Measurements from ENCODE around the gene RPN2. TPM values are rescaled to one million over a fixed set of nuclear protein-coding genes. Genes with fewer than 3 reads are reported as not detected.

RPN2 gene
- total and polyA plus RNA-seq, 2 donors (not counting 3 experiments of a cell fraction or from before 2014, with no cell fraction given), result 283 to 530 TPM

GRCh38 chr20:37131486-37131885 is 47.6 kb upstream of the RPN2 start:
- Histone ChIP-seq H3K9me1 (replicated peaks; ENCODE audit: control insufficient read depth, extremely low read depth, insufficient read depth, low read length) (no peaks in the 10 kb centered on the region), H3K36me3 (ENCODE audit: control insufficient read depth in 2 of 2, extremely low read depth in 1 of 2, insufficient read depth in 2 of 2, low read length in 2 of 2) (no peaks in the 10 kb centered on the region), H3K27ac (ENCODE audit: insufficient read depth, low read depth, low read length) (no peak overlapping the region), H3K9me3 (replicated peaks; ENCODE audit: control insufficient read depth, insufficient read depth, low read length) (no peaks in the 10 kb centered on the region), H3K79me2 (ENCODE audit: control insufficient read depth, insufficient read depth, low read length) (no peaks in the 10 kb centered on the region), H3K9ac (replicated peaks; ENCODE audit: extremely low read depth, insufficient read depth, low read length) (no peak overlapping the region), H3K4me3 (replicated peaks in 1 of 3; ENCODE audit: insufficient read depth in 1 of 3, low read depth in 1 of 3, low read length in 3 of 3) (no peak overlapping the region), H3K4me1 (ENCODE audit: control insufficient read depth, extremely low read depth, insufficient read depth, low read length) (no peaks in the 10 kb centered on the region), H2AFZ (ENCODE audit: low read depth, low read length) (no peak overlapping the region), H3K27me3 (ENCODE audit: control insufficient read depth in 2 of 2, insufficient read depth in 2 of 2, low read length in 2 of 2) (peaks cover 11 to 14% of the 10 kb centered on the region in 2 experiments), H4K20me1 (replicated peaks; ENCODE audit: control insufficient read depth, extremely low read depth, insufficient read depth, low read length) (no peaks in the 10 kb centered on the region), H3K4me2 (ENCODE audit: insufficient read depth, low read length) (no peak overlapping the region)
- ChIA-PET POLR2A (interaction anchor here (0.5 kb wide), 1 partner anchor 126 kb away, joined by 4 read pairs; no protein-coding TSS in a partner anchor), CTCF (interaction anchor here (0.6 to 1.2 kb wide), 2 partner anchors 24 to 35 kb away, joined by 3 read pairs; no protein-coding TSS in a partner anchor)
- BruUV-seq (replicated peaks), result no TSS peak
- dilution Hi-C loops (cut with MboI; ENCODE audit: extremely low pct_ligation_motif_present, low sequenced_read_pairs), result no loop called here
- DNase-seq (ENCODE audit: low read depth, low spot score), result no peak
- no peak for TF ChIP-seq POLR2A (IDR thresholded peaks at IDR 0.05; ENCODE audit: low read depth, low read length)
- TF ChIP-seq GATA2 (IDR thresholded peaks at IDR 0.05; ENCODE audit: insufficient read depth, insufficient read length, low read depth, low read length), result no peak
- no peak for TF ChIP-seq JUN (IDR thresholded peaks at IDR 0.05; ENCODE audit: borderline replicate concordance, insufficient read depth, insufficient read length, low read depth)
- no peak for TF ChIP-seq MYC (IDR thresholded peaks at IDR 0.05; ENCODE audit: low read depth, low read length)
- TF ChIP-seq CTCF (IDR thresholded peaks at IDR 0.05; ENCODE audit: extremely low read depth in 1 of 2, insufficient read depth in 1 of 2, low read depth in 1 of 2, low read length in 2 of 2), result no peak
- TF ChIP-seq POLR2AphosphoS5 (IDR thresholded peaks at IDR 0.05; ENCODE audit: insufficient read depth, low read depth, low read length), result no peak
- no peak for TF ChIP-seq FOS (IDR thresholded peaks at IDR 0.05; ENCODE audit: borderline replicate concordance, insufficient read depth, low read length)
- TF ChIP-seq MAX (IDR thresholded peaks at IDR 0.05; ENCODE audit: insufficient read depth, insufficient read length), result no peak
- intact Hi-C loops (cut with micrococcal nuclease), result no loop called here
- FAIRE-seq, result no peak
